ENCODE results near the gene FADS2.

DNA sequence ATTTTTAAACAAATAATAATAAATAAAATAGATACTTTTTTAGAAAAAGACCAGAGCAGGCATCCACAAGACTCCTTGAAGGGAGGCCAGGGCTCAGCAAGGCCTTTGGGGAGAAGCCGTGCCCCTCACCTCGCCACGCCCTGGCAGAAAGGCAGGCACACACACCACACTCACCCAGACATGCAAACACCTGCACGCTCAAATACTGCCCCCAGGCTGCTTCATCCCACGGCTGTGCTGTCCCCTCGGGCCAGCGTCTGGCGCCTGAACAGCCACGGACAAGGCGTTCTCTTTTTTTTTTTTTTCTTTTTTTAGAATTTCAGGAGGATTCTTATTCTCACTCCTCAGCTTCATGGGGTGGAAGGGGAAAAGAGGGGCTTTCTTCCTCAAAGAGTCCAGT lies 61.7 kb downstream of the FADS2 start:
- TF ChIP-seq CTCF (IDR thresholded peaks at IDR 0.05) (no peak), POLR2A (IDR thresholded peaks at IDR 0.05) (no peak)
